Effector CD4-positive, alpha-beta T cell (primary cell): Measurements from ENCODE around the gene NOTCH1.

Source experiments
- DNase-seq: peaks from one replicate; pipeline ENCODE4 v3.0.0-alpha.2; 2020

NOTCH1 gene

DNA sequence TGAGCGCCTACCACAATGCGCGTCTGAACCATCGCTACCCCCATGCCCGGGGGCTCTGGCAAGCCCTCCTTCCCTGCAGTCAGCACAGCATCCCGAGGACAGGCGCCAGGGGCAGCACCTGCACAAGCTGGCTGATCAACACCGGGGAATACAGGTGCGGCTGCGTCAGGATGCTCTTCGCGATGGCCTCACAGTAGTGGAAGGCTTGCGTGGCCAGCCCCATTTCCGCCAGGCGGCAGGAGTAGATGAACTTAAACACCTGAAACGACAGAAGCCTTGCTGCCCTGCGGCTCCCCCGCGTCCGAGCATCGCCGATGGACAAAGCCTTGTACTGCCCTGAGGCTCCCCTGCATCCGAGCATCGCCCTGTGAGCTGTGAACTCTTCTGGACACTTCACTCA lies 88.5 kb downstream of the NOTCH1 start:
- DNase-seq, result no peak

DNA sequence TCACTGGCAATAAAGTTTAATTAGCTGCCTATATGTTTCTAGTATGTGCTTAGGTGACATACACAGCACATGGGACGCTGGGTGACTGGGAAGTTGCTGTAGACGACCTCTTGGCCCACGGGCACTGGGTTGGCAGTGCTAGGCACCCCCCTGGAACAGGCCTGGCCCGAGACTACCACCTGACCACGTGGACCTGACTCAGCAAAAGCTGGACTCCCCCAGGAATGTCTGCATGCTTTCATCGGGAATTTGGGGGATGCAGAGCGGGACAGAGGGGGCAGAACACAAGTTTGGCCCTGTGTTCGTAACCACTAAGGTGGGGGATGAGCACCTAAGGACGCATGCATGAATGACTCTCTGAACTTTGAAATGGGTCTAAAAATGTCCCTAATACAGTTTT lies 89.6 kb downstream of the NOTCH1 start:
- no peak for DNase-seq

DNA sequence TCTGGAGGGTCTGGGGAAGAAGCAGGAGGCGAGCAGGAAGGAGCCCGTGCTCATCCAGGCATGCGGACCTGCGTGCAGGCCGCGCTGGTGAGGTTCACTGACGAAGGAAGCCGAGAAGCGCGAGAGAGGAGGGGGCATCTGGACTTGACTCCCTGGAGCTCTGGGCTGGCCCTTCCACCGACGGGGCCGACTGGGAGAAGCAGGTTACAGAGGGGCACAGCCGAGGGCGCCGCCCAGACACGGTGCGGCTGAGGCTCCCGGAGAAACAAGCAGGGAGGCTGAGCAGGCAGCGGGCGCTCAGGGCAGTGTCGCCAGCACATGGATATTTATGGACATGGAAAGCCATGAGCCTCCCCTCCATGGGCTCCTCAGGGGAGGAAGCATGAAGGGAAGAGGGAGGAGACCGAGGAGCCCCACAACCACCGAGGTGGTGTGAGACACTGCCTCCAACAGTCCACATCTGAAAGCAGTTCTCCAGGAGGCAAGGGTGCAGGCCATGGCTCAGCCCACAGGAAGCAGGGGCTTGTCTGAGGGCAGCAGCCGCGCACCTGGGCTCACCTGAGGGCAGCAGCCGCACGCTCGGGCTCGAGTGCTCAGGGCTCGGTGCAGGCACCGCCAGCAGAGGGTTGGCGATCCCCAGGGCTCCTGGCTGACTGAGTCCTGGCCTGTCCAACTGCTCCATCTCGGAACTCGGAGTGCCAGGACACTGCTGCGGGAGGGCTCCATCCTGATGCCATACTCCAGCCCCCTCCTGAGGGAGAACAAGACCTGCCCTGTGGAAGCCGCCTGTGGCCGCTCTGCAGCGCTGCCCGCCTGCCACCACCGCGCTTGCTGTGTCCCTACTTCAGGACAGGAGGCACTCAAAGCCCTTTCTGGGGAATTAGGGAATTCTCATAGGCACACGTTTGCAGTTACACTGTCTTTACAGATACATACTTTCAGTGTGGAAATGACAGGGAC lies 90.5 kb downstream of the NOTCH1 start:
- DNase-seq, result no peak

DNA sequence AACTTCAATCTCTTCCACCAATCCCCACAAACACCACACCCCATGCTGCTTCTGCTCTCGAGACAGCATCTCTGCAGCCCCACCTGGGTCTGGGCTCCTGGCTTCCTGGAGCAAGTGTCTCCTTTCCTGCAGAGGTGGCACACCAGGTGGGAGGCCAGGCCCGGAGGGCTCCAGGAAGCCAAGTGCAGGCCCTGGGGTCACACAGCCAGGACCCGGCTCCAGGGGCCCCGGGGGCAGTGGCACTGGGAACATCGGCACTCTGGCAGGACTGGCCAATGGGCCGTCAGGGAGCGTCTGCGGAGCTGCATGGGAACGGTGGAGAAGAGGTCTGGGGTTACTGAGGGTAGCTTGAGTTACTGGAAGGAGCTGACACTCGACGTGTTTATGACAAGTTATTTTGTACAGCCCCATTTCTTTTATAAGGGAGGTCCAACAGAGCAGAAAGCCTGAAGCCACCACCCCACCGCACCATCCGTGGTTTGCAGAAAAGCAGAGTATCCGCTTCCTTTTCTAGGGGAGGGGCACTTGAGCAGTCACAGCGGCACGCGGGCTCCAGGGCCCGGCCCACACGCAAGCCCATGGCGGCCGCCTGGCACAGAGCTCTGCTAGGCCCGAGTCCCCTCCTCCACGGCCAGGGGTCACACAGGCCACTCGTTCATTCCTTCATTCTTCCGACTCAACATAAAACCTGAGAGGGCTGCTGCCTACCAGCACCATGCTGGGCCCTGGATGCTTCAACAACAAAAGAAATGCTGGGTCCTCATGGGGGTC lies 91.6 kb downstream of the NOTCH1 start:
- no peak for DNase-seq

DNA sequence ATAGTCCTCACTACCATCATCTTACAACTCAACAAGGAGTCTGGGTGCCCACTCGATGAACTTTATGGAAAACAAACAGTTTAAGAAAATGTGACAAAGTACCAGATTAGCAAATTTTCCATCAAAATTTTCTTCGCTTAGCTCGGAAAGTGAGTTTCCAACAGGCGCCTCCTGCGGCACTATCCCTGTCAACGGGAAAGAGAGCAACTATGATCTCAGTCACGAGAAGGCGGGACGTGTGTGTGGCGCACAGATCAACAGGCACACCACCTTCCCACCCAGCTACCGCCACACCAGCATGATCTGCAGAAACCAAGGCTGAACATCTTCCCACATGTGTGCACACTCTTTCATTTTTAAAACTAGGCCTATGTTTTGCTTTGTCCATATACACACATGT lies 92.5 kb downstream of the NOTCH1 start:
- no peak for DNase-seq

DNA sequence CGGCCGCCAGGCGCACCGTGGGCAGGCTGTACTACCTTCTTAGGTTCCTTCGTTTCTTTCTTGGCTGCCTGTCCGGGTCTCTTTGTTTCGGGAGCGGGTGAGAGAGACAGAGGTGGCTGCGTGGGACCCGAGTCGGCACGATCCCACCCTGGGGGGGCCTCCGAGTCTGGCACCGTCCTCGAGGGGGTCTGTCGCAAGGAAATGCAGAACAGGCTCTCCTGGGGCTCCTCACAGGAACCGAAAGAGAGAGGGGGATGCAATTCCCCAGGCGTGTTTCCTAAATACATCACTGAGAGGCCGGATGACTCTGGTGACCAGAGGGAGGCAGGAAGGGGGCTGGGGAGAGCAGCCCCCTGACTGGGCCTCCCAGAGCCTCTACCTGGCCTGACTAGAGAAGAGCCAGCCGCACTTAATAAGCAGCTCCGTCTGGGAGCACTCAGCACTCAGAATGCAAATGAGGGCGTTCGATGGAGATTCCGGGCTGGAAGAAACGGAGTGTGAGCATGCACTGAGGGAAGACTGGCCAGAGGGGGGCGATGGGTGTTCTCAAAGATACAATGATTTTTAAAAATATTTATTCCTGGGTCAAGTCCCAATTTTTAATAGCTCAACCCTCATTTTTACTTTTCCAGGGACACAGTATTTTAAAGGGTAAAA lies 94.5 kb downstream of the NOTCH1 start:
- no peak for DNase-seq

DNA sequence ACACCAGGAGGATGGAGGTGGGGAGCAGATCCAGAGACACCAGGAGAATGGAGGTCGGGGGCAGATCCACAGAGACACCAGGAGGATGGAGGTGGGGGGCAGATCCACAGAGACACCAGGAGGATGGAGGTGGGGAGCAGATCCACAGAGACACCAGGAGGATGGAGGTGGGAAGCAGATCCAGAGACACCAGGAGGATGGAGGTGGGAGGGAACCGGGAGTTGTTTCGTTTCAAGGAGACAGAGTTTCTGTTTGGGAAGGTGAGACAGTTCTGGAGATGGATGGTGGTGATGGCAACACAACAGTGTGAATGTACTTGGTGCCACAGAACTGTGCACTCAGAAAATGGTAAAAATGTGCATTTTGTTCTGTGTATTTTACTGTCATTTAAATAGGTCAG lies 97.2 kb downstream of the NOTCH1 start:
- DNase-seq, result no peak

DNA sequence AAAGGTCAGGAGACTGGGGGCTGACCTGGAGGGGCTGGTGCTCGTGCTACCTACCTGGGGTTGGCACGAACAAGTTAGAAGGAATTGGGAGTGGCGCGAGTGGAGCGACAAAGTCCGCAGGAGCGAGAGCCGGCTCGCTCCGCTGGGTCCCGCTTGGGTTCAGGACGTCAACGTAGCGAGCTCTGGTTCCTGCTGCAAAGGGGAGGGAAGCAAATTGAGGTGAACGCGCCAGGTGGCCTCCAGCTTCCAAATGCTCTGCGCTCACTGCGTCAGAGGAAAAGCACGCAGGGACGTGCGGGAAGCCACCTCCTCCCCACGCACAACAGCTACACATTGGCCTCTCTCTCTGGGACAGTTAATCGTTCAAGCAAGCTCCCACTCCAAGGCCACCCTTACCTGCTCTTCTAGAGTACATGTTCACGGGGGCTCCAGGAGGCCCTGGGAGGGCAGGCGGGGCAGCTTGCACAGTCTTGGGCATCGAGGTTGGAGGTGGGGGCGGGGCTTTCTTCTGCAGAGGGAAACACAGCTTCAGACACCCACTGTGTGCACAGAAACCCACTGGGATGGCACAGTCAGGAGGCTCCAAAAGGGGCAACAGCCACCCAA lies 98.6 kb downstream of the NOTCH1 start:
- DNase-seq, result no peak

DNA sequence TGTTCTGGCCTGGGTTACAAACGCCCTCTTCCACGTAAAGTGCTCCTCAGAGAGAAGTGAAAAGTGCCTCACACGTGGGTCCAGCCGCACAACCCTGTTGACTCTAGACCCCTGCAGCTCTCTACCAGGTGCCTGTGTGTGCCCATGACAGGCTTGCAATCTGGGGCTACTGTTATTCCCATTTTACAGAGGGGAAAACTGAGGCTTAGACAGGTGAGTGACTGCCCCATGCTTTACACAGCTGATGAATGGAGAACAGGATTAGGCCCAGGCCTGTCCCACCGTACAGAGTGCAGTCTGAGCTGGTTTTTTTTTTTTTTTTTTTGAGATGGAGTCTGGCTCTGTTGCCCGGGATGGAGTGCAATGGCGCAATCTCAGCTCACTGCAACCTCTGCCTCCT lies 100.0 kb downstream of the NOTCH1 start:
- DNase-seq, result no peak
